ENCODE measurements around the gene TMEM163.
"Not testable (repeated sequence)": the region's sequence is repeated elsewhere in the genome, so short reads cannot be mapped to it uniquely, and the experiment has no call there.

Gene TMEM163

DNA sequence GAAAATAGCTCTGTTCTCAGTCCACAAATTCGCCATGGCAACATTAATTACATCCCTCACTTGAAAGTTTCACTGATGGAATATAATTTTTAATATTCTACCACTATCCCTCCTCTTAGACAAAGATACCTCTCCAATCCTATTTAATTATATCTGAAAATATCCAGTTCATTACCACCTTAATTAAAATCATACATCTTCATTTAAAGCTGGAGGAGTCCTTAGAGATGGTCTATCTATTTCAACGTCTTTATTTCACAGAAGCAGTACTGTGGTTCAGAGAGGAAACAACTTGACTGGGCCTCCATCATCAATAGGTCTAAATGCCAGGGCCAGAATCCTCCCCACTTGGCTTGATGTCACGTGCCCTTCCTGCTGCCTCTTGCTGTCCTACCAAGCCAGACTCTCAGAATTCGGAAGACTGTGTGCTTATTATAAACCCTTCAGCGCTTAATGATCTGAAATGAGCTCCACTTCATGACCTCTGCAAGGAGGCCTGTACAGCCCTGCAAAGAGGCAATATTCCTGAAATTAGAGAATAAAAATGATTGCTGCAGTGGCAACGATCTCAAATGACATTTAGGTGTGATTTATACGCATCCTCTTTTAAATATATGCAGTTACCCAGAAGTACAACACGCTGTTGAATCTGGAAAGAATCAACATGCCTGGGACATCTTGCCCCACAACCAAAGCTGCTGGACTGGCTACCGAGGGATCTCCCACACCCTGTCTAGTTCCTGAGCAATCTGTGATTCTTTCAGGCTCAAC, 146.3 kb downstream of the TMEM163 start:
- DNase-seq (ENCODE audit: low read depth): no peak
- TF ChIP-seq, protein P1, sequence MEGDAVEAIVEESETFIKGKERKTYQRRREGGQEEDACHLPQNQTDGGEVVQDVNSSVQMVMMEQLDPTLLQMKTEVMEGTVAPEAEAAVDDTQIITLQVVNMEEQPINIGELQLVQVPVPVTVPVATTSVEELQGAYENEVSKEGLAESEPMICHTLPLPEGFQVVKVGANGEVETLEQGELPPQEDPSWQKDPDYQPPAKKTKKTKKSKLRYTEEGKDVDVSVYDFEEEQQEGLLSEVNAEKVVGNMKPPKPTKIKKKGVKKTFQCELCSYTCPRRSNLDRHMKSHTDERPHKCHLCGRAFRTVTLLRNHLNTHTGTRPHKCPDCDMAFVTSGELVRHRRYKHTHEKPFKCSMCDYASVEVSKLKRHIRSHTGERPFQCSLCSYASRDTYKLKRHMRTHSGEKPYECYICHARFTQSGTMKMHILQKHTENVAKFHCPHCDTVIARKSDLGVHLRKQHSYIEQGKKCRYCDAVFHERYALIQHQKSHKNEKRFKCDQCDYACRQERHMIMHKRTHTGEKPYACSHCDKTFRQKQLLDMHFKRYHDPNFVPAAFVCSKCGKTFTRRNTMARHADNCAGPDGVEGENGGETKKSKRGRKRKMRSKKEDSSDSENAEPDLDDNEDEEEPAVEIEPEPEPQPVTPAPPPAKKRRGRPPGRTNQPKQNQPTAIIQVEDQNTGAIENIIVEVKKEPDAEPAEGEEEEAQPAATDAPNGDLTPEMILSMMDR (IDR thresholded peaks at IDR 0.05; ENCODE audit: low read depth, low read length, missing control alignments): no peak
- no peak overlapping the region for H3K4me3 ChIP-seq (ENCODE audit: low read depth, low read length)

DNA sequence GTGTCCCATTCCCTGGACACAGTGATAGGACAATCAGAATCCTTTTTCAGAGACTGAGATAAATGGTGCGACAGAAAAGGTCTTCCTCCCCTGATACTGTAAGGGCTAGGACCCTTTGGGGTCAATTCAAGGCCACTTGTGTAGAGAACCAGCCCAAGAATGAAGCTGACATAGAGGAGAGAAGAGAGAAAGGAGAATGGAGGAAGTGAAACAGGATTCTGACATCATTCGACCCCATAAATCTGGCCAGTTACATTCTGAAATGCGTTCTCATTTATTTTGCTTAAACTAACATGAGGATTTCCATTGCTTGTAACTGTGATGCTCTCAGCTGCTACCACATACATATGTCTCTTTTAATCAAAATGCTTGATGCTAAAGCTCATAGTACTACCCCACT, 148.1 kb downstream of the TMEM163 start:
- no peak overlapping the region for H3K4me3 ChIP-seq (ENCODE audit: low read depth, low read length)
- TF ChIP-seq, protein P1 (IDR thresholded peaks at IDR 0.05; ENCODE audit: low read depth, low read length, missing control alignments): no peak
- DNase-seq (ENCODE audit: low read depth): no peak

DNA sequence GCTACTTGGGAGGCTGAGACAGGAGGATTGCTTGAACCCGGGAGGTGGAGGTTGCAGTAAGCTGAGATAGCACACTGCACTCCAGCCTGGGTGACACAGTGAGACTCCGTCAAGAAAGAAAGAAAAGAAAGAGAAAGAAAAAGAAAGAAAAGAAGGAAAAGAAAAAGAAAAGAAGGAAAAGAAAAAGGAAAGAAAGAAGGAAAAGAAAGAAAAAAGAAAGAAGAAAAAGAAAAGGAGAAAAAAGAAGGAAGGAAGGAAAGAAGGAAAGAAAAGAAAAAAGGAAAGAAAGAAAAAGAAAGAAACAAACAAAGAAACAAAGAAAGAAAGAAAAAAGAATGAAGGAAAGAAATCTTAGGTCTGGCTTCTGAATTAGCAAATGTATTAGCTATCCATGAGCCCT, 150.4 kb downstream of the TMEM163 start:
- no peak for DNase-seq (ENCODE audit: low read depth)
- H3K4me3 ChIP-seq (ENCODE audit: low read depth, low read length): no peak overlapping the region
- TF ChIP-seq, protein P1 (IDR thresholded peaks at IDR 0.05; ENCODE audit: low read depth, low read length, missing control alignments): no peak

DNA sequence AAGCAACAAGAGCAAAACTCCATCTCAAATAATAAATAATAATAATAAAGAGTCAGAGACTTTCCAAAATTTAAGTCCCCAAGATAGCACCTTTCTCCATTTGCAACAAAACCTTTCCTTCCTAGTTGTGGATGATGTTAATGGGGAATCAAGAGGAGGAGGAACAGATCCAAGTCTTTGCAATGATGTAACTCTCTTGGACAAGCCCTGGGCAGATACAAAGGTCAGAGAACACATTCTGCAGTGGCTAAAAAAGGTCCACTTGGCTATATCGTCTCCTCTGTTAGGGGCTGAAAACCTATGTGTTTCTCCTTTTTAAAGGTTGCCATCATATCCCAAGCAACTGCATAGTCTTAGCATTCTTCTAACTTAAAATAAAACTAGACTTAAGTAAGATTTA, 151.1 kb downstream of the TMEM163 start:
- TF ChIP-seq, protein P1 (IDR thresholded peaks at IDR 0.05; ENCODE audit: low read depth, low read length, missing control alignments): no peak
- DNase-seq (ENCODE audit: low read depth): no peak
- no peak overlapping the region for H3K4me3 ChIP-seq (ENCODE audit: low read depth, low read length)

DNA sequence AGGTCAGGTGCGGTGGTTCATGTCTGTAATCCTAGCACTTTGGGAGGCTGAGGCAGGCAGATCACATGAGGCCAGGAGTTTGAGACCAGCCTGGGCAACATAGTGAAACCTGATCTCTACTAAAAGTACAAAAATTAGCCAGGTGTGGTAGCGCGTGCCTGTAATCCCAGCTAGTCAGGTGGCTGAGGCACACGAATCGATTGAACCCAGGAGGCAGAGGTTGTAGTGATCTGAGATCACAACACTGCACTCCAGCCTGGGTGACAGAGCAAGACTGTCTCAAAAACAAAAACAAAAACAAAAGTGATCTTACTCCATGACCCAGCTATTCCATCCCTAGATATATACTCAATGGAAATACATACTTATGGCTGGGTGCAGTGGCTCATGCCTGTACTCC, 153.8 kb downstream of the TMEM163 start:
- H3K4me3 ChIP-seq (ENCODE audit: low read depth, low read length); DNase-seq (ENCODE audit: low read depth): not testable (repeated sequence)

DNA sequence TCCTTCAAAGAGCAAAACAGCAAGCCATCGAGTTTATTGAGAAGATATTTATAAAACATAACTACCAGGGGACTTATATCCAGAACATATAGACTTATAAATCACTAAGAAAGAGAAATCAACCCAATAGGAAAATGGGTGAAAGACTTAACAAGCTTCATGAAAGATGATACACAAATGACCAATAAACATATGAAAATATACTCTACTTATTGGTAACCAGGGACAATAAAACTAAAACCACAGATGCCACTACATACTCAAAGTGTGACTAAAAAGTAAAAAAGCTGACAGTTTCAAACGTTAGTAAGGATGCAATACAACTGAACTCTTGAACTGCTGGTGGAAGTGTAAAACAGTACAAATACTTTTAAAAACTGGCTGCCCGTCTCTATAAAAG, 154.3 kb downstream of the TMEM163 start:
- DNase-seq (ENCODE audit: low read depth): no peak
- TF ChIP-seq, protein P1 (IDR thresholded peaks at IDR 0.05; ENCODE audit: low read depth, low read length, missing control alignments): no peak
- H3K4me3 ChIP-seq (ENCODE audit: low read depth, low read length): no peak overlapping the region

DNA sequence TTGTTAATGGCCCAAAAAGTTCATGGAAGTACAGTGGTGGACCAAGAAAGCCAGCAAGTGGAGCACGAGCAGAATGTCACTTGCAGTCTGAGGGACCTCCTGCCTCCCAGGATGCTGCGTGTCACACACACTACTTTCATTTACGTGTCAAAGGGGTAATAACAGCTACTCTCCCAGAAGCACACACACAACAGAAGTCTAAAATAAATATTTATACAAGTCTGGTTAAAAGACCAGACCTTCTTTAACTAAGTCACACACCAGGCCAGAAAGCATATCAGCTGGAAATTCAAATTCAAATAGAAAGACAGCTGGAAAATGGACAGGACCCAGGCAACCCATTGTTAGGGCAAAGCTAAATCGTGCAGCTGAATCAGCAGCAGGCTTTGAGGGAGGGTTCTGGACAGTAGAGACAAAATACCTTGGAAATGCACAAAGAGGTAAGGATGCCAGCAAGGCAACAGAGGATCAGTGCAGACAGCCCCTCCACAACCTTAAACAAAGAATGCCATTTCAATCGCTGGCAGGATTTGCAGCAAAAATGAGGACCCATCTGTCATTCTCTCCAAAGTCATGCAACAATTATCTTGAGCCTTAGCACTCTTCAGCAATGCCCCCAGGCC, 160.5 kb downstream of the TMEM163 start:
- no peak for DNase-seq (ENCODE audit: low read depth)
- H3K4me3 ChIP-seq (ENCODE audit: low read depth, low read length): no peak overlapping the region
- TF ChIP-seq, protein P1 (IDR thresholded peaks at IDR 0.05; ENCODE audit: low read depth, low read length, missing control alignments): no peak

Data from GM12864 (cell line).